IPS-NIHi7 (cell line): Measurements from ENCODE around the gene EMC6.
A peak's percentile ranks its signal among the peaks of the same experiment; 100 is the strongest.

Experiments used
- DNase-seq: peaks from one replicate; pipeline ENCODE4 v3.0.0; 2012; ENCODE audit warnings: mixed read lengths; ENCODE audit errors: extremely low spot score

EMC6 gene

GRCh38 chr17:3668279-3669084, at the start of gene EMC6, which contains the start of gene TAX1BP3:
TSS of gene EMC6 (plus strand) at chr17:3668812. CDS start at chr17:3669147, 335 bp downstream.
TSS of gene TAX1BP3 (minus strand) at chr17:3668578. CDS start at chr17:3668526, 52 bp downstream.
- DNase-seq, result peak; percentile 99

GRCh38 chr17:3621146-3621720, 47.4 kb upstream of the EMC6 start:
- DNase-seq, result no peak

GRCh38 chr17:3622977-3623594, 45.5 kb upstream of the EMC6 start:
- no peak for DNase-seq

GRCh38 chr17:3626831-3627768, 41.5 kb upstream of the EMC6 start:
- no peak for DNase-seq

GRCh38 chr17:3627769-3628167, 40.8 kb upstream of the EMC6 start:
- DNase-seq, result no peak

GRCh38 chr17:3630781-3631180, 37.8 kb upstream of the EMC6 start:
- DNase-seq, result no peak

- DNase-seq, result no peak
Measured at GRCh38 chr17:3632287-3632686, 36.3 kb upstream of the EMC6 start.

- no peak for DNase-seq
Measured at GRCh38 chr17:3635474-3636153, 33.0 kb upstream of the EMC6 start.

- DNase-seq, result peak; percentile 100
Measured at GRCh38 chr17:3636154-3636907, 32.3 kb upstream of the EMC6 start, which contains the start of the genes CTNS and SHPK. TSS of gene CTNS (plus strand) at chr17:3636760. CDS start at chr17:3640207, 3,447 bp downstream. TSS of gene SHPK (minus strand) at chr17:3636250. CDS start at chr17:3636219, 31 bp downstream.

- no peak for DNase-seq
Measured at GRCh38 chr17:3636908-3637373, 31.7 kb upstream of the EMC6 start.

GRCh38 chr17:3639981-3640596, 28.5 kb upstream of the EMC6 start:
- DNase-seq, result no peak

GRCh38 chr17:3641014-3641413, 27.6 kb upstream of the EMC6 start:
- DNase-seq, result no peak

GRCh38 chr17:3641717-3642486, 26.7 kb upstream of the EMC6 start:
- no peak for DNase-seq

- DNase-seq, result no peak
Measured at GRCh38 chr17:3643889-3644349, 24.7 kb upstream of the EMC6 start.

GRCh38 chr17:3645310-3645709, 23.3 kb upstream of the EMC6 start:
- no peak for DNase-seq

- no peak for DNase-seq
Measured at GRCh38 chr17:3647251-3647650, 21.4 kb upstream of the EMC6 start.

GRCh38 chr17:3647769-3648555, 20.6 kb upstream of the EMC6 start:
- peak; percentile 69 for DNase-seq

GRCh38 chr17:3655766-3656165, 12.8 kb upstream of the EMC6 start:
- DNase-seq, result no peak
